WTC11 (cell line): ENCODE data around the gene PLEKHM3.

Experiments used
- CTCF ChIP-seq: fragments of 200-600 bp; IDR thresholded peaks from 2 replicates; pipeline ENCODE4 v1.8.0; 2022; ENCODE audit warnings: antibody characterized with exemption
- GABPB1 ChIP-seq: sonication (generic); formaldehyde crosslinking; IDR thresholded peaks from 2 replicates; pipeline ENCODE4 v1.8.1; 2023; ENCODE audit warnings: mild to moderate bottlenecking, missing genetic modification reagents
- NFE2L1 ChIP-seq: sonication (generic); formaldehyde crosslinking; IDR thresholded peaks from 2 replicates; pipeline ENCODE4 v1.8.1; 2023; ENCODE audit warnings: missing genetic modification reagents
- USF1 ChIP-seq: sonication (generic); formaldehyde crosslinking; IDR thresholded peaks from 2 replicates; pipeline ENCODE4 v1.8.0; 2022; ENCODE audit warnings: mild to moderate bottlenecking, missing genetic modification reagents
- ZBTB43 ChIP-seq: sonication (generic); formaldehyde crosslinking; IDR thresholded peaks from 2 replicates; pipeline ENCODE4 v1.8.1; 2023; ENCODE audit warnings: mild to moderate bottlenecking, missing genetic modification reagents
- TF ChIP-seq, protein P1 (sequence below): sonication (generic); formaldehyde crosslinking; IDR thresholded peaks from 2 replicates; pipeline ENCODE4 v1.8.1; 2023; ENCODE audit warnings: mild to moderate bottlenecking, moderate library complexity, missing genetic modification reagents

DNA sequence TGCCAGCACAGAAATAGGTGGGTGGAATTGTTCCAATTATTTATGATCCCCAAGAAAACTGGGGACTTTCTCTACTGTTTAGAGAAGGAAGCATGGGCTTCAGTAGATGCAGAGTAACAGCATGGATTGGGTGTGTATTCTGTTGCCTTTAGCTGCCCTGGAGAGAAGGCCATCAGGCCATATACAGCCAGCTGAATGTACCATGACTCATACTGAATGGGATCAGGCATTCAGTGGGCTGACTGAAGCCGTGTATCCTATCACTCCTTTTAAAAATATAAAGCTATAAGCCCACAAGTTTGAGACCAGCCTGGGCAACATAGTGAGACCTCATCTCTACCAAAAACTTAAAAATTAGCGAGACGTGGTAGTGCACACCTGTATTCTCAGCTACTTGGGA, 16.7 kb upstream of the PLEKHM3 start:
- TF ChIP-seq, protein P1, sequence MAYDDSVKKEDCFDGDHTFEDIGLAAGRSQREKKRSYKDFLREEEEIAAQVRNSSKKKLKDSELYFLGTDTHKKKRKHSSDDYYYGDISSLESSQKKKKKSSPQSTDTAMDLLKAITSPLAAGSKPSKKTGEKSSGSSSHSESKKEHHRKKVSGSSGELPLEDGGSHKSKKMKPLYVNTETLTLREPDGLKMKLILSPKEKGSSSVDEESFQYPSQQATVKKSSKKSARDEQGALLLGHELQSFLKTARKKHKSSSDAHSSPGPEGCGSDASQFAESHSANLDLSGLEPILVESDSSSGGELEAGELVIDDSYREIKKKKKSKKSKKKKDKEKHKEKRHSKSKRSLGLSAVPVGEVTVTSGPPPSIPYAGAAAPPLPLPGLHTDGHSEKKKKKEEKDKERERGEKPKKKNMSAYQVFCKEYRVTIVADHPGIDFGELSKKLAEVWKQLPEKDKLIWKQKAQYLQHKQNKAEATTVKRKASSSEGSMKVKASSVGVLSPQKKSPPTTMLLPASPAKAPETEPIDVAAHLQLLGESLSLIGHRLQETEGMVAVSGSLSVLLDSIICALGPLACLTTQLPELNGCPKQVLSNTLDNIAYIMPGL (CRISPR knock-in tag) = no peak
- TF ChIP-seq CTCF (no peak), GABPB1 (no peak), USF1 (CRISPR knock-in tag) (no peak), ZBTB43 (CRISPR knock-in tag) (no peak), NFE2L1 (CRISPR knock-in tag) (no peak)
